Globus pallidus (tissue), 1 donor: Measurements from ENCODE around the gene SMIM14.
A peak's percentile ranks its signal among the peaks of the same experiment; 100 is the strongest.
"Not testable (repeated sequence)": the region's sequence is repeated elsewhere in the genome, so short reads cannot be mapped to it uniquely, and the experiment has no call there.

ENCODE experiments used
- DNase-seq: peaks from one replicate; pipeline ENCODE4 v3.0.0-alpha.2; 2015; ENCODE audit warnings: low spot score

Gene SMIM14

DNA sequence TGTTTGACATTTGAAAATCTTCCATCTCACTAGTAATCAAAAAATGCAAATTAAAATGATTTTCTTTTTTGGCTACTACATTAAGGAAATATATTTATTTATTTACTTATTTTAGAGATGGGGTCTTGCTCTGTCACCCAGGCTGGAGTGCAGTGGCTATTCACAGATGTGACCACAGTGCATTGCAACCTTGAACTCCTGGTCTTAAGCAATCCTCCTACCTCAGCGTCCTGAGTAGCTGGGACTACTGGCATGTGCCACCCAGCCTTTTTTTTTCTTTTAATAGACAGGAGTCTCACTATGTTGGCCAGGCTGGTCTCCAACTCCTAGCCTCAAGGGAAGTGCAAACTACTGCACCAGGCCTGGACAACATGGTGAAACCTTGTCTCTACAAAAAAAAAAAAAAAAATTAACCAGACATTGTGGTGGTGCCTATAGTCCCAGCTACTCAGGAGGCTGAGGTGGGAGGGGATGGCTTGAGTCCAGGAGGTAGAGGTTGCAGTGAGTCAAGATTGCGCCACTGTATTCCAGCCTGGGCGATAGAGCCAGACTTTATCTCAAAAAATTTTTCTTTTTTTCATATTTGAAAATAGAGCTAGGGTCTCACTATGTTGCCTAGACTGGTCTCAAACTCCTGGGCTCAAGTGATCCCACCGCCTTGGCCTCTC lies 4.4 kb upstream of the SMIM14 start:
- DNase-seq = no peak

DNA sequence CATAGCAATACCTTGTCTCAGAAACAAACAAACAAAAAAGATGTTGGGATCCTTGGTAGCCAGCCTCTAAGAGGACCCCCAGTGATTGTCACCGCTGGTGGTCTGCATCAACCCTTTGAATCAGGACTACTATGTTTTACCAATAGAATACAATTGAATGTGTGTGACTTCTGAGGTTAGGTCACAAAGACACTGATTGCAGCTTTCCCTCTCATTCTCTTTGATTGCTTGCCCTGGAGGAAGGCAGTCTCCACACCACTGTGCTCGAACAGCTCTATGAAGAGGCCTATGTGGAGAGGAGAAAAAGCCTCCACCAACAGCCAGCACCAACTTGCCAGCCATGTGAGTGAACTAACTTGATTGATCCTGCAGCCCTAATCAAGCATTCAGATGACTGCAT lies 2.8 kb upstream of the SMIM14 start:
- DNase-seq = no peak

DNA sequence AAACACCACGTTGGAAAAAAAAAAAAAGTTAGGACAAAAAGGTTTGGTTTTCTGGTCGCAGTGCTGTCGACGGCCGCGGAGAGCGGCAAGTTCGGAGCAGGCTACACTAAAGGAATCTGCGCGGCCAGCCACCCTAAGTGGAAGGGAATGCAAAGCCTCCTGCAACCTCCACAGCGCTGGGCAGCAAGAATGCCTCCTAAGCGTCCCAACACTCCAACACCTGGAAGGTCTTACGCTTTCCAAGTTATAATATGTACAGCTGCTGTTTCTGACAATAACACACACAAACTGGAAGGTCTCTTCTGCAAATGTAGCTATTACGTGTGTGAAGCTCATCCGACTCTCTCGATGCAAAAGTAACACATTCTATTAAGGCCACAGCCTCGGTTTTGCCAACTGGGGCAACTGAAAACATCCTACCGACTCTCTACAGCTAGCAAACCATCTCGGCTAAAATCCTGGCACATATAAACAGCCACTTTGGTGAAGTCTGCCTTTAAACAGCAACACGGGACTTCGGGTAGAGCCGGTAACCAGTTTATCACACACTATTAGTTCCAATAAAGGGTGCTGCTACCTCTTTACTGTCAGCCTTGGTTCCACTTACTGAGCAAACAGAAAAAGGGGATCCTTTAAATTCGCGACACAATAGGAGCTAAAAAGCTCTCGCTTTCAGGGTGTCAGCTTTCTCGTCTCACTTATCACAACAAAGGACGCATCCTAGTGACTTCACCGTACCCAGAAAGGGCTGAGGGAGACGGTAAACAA lies 895 bp downstream of the SMIM14 start:
- peak; percentile 56 for DNase-seq

DNA sequence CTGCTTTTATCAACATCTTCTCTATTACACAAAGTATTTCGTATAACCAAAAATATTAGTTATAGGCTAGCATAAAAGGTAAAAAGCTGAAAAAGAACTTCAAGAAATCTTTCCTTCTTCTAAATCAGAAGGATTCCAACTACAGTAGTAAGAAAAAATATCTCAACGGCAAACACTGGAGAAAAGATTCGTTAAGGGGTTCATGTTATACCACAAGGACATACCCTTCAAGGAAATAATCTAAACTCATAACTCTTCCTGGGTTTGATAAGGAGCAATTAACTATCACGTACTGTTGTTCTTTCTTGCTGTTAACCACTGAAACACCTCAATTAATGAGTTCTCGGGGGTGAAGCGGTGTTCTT lies 1.5 kb downstream of the SMIM14 start:
- DNase-seq = no peak

DNA sequence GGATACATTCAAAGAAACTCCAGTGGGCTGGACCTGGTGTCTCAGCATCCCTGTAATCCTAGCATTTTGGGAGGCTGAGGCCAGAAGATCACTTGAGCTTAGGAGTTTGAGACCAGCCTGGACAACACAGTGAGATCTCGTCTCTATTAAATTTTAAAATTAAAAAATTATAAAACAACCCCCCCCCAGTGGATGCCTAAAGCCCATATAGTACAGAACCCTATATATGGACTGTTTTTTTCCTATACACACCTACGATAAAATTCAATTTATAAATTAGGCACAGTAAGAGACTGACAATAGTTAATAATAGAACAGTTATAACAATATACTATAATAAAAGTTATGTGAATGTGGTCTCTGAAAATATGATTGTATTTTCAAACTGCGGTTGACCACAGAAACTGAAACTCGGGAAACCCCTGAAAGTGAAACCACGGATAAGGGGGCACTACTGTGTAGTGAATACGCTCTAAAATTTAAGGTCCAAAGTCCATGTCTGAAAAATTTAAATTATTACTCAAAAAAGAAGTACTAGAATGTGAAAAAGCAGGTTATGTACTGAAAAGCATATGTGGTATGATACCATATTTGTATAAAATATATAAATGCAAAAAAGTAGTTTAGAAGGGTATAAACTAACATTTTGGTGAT lies 2.0 kb downstream of the SMIM14 start:
- peak; percentile 28 for DNase-seq

DNA sequence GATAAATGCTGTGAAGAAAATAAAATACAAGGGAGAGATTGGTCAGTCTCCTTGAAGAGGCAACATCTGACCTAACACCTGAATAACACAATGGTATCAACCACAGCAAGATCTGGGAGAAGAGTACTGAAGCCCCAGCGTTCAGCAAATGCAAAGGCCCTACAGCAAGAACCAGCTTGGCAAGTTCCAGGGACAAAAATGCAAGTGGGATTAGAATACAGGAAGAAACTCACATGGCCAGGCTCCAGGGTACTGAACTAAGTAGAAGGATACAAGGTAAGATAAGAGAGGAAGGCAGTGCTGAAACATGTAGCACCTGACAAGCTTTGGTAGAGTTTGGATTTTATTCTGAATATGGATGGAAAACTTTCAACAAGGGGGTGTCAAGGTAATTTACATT lies 3.6 kb downstream of the SMIM14 start:
- no peak for DNase-seq

DNA sequence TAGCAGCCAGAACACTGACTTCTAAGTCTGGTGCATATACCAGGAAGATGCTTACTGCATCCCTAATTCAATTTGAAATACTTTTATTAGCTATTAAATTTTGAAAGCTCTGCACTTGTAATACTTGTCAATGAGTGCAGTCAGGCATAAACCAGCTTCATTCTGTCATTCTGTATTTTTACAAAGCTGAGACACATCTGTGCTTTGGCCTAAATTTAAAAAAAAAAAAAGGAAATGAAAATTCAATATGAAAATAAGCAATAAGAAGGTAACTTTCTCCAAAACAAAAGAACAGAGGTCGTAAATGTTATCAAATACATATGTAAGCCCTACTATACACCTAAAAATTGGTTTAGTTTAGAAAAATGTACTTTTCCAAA lies 7.0 kb downstream of the SMIM14 start:
- no peak for DNase-seq

DNA sequence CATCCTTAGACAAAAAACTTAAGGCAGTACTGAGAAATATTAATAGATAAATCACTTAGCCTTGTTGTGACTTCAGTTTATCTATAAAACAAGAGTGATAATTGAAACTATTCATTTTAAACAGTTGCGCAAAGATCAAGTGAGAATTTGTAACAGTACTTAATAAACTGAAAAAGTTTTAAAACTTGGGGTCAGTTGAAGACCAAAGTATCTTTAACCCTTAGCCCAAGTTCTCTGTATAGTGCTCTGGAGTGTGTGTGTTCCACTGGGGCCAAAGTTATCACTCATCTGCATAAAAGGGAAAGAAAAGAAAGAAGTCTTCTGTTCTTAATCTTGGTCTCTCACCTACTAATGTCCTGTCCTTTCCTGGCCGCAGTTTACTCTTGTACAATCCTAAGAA lies 11.3 kb downstream of the SMIM14 start:
- no peak for DNase-seq

DNA sequence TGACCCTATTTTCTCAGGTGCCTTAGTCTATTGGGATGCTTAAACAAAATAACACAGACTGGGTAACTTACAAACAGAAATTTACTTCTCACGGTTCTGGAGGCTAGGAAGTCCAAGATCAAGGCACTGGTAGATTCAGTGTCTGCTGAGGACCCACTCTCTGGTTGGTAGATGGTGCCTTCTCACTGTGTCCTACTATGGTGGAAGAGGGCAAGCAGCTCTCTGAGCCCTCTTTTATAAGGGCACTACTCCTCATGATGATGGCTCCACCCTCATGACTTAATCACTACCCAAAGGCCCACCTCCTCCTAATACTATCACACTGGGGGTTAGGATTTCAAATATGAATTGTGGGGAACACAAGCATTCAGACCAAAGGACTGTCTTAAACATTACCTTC lies 11.8 kb downstream of the SMIM14 start:
- no peak for DNase-seq

DNA sequence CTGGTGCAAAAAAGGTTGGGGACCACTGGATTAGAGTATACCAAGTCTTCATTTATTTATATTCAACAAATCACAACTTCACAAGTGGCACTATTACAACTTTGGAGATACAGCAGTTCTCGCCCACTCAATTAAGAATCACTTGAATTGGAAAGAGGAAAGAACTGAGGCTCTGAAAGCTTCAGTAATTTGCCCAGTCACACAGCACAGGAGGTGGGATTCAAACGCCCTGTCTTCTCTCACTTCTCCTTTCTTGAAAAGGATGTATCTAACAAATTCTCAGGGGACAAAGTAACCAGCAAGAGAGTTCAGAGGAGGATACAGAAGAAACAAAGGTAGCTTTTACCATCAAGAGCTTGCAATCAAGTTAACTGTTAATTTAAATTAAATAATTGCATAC lies 12.4 kb downstream of the SMIM14 start:
- peak; percentile 23 for DNase-seq

DNA sequence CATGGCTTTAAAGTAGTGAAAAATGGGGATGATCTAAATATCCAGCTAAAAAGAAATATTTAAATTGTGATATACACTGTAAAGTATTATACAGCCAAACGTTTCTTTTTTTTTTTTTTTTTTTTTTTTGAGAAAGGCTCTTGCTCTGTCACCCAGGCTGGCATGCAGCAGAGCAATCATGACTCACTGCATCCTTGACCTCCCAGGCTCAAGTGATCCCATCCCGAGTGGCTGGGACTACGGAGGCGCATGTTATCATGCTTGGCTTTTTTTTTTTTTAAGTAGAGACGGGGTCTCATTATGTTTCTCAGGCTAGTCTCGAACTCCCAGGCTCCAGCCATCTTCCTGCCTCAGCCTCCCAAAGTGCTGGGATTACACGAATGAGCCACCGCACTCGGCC lies 17.1 kb downstream of the SMIM14 start:
- DNase-seq = no peak

DNA sequence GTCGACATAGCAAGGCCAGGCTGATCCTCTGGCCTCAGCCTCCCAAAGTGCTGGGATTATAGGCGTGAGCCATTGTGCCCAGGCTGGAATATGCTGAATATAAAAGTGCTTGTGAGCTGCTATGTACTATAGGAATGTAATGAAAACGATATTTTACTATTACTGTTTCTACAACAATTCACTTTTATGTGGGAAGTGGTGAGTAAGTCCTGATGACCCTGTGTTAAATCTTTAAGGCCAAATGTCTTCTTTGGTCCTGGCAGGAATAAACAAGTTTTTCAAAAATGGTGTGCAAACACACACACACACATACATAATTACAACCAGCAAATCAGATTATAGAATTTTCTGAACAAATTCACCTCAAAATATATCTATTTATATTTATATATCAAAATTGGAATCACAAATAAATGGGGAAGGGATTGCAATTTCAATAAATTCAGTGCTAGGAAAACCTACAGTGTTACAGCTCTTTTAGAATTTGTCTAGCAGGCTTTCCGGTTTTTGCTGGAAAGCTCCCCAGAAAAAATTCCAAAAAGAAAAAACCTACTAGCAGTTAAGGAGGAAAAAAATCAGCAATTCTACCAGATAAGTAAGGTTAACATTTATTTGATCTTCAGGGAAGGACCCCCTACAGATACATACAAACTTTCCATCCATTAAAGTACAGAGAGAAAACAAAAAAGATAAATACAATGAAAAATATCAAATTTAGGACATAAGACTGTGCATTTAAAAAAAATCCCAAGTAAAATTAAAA lies 17.9 kb downstream of the SMIM14 start:
- no peak for DNase-seq

DNA sequence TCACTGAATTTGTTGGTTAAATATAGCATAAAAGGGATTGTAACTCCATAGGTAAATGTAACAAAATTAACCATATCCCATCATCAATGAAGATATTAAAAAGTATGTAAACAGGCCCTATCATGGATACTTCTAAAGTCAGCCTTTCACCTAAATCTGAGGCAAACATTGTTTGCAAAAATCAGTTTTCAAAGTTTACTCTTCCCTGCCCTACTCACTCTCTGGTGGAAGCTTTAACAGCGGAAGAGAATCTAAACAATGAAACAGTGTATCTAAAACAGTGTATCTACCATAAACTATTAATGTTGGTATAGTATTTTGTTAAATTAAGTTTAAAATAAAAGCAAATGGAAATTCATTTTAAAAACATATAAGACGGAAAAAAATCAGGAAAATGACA lies 21.1 kb downstream of the SMIM14 start:
- no peak for DNase-seq

DNA sequence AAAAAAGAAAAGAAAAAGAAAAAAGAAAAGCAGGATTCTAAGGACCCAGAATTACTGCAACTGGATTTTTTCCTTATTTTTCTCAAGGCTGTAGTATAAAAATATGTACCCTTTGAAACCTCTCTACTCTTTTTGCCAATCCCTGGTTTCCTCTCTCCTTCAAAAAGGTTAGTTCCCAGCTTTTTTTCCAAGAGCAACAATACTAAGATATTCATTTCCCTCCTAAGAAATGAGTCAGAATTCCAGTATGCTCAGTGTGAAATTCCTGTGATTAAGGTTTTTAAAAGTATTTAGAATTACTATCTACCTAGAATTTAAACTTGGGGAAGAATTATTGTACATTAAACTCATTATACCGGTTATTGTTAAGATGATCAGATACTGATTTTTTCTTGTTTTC lies 22.0 kb downstream of the SMIM14 start:
- no peak for DNase-seq

DNA sequence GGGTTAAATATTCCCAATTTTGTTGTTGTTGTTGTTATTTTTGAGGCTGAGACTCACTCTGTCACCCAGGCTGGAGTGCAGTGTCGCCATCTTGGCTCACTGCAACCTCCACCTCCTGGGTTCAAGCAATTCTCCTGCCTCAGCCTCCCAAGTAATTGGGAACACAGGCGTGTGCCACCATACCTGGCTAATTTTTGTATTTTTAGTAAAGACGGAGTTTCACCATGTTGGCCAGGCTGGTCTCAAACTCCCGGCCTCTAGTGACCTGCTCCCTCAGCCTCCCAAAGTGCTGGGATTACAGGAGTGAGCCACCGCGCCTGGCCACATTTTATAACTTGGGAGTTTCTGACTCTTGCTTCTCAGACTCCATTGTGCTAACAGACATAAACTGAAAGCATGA lies 22.6 kb downstream of the SMIM14 start:
- not testable (repeated sequence) for DNase-seq

DNA sequence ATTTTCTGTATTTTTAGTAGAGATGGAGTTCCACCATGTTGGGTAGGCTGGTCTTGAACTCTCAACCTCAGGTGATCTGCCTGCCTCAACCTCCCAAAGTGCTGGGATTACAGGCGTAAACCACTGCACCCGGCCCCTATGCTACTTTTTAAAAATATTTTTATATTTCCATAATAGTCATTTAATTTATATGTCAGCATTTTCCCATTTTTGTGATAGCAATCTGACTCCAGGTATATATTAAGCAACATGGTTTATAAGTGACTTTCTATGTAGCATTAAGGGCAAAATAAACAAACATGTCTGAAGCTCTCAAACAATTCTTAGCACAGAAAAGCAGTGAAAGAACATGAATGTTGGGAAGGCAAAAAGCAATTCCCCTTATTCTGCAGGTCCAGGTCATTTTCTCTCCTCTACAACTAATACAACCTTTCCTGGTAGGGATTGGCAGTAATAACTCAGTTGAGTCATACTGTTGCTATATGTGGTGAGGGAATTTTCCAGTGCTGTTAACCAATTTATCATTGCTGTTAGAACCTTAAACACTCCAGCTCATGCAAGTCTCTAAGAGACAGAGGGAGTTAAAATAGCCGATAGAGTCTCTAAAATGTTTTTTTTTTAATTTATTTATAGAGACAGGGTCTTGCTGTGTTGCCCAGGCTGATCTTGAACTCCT lies 24.0 kb downstream of the SMIM14 start:
- DNase-seq = no peak

DNA sequence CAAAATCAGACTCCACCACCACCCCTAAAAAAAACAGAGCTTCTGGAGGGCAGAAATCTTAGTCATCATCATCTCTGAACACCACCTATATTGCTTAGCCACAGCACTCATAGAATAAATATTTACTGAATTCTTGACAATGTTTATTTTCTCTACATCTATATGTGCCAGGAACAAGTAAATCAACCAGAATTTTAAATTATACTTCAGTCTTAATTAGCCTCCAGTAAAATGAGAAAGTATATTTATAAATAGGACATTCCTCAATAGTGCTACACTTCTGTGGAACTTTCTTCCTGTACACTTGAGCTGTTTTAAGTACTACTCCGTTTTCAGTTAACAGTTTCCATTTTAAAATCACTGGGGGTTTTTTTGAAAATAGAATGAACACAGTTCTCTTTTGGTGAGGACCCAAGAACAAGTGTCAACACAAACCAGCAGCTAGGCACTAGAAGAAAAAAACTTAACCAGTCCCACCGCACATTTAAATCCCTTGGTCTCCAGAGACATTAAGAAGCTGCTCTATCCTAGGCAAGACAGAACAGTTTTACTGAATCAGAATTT lies 25.5 kb downstream of the SMIM14 start:
- no peak for DNase-seq

DNA sequence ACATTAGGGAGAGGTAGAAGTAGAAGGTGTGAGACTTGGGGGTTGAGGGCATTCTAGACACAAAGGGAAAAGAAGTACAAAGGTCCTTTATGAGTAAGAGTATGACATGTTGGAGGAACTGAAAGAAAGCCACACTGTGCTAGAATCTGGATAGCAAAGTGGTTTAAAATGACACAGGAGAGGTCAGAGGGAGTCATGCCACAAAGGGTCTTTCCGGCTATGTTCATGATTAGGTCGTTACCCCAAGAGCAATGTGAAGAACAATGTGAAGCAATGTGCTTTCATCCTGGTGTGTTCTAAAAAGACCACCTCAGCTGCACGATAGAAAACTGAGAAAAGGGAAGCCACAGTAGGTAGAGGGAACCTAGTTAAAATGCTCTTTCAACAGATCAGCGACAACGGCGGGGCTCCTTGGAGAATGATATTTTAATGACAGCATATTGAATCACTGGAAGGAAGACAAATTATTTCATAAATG lies 29.2 kb downstream of the SMIM14 start:
- DNase-seq = no peak

DNA sequence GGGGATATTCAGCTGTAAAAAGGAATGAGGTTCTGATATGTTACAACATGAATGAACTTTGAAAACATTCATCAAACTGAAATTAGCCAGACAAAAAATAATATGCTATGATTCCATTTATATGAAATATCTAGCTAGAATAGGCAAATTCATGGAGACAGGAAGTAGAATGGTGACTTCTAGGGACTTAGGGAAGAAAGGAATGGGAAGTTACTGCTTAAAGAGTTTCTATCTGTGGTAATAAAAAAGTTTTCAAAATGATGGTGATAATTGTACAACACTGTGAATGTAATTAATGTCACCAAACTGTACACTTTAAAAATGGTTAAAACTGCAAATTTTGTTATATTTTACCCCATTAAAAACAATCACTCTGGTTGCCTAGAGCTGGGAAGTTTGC lies 30.2 kb downstream of the SMIM14 start:
- no peak for DNase-seq

DNA sequence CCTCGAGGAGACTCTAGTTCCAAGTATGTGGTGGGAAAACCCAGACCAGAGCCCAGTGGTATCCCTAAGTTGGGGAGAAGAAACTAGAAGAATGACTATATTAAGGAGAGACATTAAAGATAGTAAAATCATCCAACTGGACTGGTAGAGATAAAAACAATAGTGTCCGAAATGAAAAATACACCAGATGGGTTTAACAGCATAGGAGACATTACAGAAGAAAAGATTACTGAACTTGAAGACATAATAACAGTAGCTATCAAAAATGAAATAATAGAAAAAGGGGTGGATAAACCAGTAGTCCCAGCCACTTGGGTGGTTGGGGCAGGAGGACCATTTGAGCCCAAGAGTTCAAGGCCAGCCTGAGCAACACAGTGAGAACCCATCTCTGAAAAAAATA lies 31.9 kb downstream of the SMIM14 start:
- DNase-seq = no peak

DNA sequence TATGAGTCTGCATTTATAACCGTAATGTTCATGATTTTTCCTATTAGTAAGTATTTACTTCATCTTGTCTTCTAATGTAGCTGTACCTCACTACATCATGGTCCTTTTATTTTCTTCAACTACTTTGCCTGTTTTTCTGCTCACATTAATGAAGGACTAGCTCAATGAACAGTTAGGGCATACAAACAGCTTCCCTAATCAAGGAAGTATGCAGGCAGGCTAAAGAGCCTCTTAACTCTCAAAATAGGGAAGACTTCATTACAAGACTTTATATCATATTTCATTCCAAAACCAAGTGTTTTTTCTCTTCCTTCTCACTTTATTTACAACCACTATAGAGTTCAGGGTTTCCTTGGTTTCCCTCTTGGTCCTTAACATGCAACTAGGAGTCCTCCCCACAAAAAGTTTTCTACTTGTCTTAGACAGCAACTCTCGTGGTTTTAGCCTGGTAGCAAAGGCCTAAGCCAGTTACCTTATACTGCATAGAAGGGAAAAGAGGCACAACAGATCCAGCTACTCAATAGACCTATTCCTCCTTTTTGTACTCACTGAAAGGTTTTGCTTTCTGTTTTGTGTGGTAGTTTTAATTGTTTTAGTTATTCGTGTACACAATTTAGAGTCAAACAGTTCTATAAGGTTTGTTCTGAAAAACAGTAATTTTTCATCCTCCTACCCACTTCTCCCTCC lies 40.8 kb downstream of the SMIM14 start:
- no peak for DNase-seq
